SK-N-DZ (cell line): ENCODE results near the gene ECI1.
"Not testable (repeated sequence)": the region's sequence is repeated elsewhere in the genome, so short reads cannot be mapped to it uniquely, and the experiment has no call there.

Experiments used
- DNase-seq: peaks from one replicate; pipeline ENCODE4 v3.0.0-alpha.2; 2015; ENCODE audit warnings: low spot score

Gene ECI1

DNA sequence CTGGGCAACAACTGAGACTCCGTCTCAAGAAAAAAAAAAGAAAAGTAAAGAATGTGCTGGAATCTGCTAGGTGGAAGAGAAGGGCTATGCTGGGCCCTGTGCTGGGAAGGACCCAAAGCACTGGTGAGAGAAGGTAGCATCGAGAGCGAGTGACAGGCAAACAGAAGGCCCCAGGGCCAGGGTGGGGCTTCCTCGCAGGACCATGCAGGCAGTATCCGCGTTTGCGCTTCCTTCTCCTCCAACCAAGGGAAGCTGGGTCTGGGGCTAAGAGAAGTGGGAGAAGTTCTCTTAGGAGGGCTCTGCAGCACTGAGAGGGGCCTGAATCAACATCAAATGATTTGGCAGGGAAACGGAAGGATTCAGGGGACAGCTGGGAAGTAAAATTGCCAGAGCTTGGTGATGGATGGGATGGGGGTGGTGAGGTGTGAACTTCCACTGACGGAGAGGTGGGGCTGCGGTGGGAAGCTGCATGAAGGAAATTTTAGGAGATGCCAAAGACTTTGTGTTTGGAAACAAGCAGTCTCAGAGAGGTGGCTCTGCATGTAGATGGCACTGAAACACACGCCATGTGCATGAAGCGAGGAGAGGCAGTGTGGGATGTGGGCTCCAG is 5.2 kb upstream of the ECI1 start:
- DNase-seq: no peak

DNA sequence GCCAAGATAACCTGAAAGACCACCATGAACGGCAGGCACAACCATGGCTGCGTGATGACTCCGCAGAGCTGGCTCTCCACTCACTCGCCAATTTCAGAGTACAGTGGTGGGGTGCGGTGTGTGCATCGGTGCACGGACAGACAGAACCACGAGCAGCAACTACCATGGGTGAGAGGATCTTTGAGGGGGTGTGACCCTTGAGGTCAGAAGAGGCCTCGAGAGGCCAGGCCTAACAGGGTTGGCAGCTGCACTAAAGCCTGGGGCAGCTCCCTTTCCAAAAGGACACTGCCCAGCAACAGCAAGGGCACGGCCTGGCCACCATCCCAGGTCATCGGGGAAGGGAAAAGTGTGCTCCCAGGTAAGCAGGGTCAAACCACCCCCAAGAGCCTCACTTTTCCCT is 1.9 kb upstream of the ECI1 start:
- DNase-seq: no peak

DNA sequence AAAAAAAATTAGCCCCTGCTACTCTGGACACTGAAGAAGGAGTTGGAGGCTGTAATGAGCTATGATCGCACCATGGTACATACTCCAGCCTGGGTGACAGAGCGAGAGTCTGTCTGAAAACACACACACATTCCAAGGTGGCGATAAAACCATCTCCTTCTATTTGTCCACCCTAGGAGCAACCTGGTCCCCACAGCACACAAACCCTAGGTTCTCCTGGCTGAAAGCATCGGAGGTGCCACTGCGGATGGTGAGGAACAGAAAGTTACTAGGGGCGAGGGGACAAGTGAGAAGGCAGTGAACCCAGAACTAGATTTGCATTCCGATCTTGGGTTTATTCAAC is 1.4 kb upstream of the ECI1 start:
- DNase-seq: no peak

DNA sequence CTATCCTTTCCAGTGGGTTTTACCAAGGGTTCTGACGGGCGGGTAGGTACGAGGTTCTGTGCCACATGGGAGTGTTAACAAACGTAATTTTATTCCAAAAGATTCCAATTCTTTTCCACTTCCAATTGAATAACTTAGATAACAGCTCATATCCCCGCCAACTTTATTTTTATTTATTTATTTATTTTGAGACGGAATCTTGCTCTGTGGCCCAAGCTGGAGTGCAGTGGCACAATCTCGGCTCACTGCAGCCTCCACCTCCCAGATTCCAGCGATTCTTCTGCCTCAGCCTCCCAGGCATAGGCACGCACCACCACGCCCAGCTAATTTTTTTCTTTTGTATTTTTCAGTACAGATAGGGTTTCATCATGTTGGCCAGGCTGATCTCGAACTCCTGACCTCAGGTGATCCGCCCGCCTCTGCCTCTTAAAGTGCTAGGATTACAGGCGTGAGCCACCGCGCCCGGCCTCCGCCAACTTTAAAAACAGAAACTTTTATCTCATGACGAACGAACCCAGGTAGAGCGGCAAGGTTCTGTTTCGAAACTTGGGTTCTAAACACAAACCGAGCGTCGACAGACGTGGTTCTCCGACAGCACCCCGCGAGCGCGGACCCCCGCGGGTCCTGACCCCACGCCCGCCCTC is 613 bp downstream of the ECI1 start:
- DNase-seq: no peak

DNA sequence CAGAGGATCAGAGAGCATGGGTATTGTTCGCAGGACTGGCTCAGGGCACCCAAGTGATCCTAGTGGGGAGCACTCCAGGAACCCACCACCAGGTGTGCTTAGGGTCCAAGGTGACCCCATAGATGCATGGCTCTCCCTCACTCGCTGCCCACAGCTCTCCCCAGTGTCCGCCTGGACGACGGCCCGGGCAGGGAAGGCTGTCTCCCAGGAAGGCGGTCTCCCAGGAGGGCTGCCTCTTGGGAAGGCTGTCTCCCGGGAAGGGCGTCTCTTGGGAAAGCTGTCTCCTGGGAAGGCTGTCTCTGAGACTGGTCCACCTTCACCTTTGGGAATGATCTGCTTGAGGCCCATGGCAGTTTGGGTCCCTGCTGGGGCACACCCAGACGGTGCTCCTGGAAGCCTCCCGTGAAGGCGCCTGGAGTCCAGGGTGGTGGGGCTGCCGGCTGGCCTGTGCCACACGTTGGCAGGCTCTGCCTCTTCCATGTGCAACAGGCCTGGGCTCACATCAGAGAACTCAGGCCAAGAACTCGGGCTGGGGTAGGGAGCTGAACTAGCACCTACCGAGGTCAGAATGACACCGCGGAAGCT is 5.0 kb downstream of the ECI1 start:
- no peak for DNase-seq

DNA sequence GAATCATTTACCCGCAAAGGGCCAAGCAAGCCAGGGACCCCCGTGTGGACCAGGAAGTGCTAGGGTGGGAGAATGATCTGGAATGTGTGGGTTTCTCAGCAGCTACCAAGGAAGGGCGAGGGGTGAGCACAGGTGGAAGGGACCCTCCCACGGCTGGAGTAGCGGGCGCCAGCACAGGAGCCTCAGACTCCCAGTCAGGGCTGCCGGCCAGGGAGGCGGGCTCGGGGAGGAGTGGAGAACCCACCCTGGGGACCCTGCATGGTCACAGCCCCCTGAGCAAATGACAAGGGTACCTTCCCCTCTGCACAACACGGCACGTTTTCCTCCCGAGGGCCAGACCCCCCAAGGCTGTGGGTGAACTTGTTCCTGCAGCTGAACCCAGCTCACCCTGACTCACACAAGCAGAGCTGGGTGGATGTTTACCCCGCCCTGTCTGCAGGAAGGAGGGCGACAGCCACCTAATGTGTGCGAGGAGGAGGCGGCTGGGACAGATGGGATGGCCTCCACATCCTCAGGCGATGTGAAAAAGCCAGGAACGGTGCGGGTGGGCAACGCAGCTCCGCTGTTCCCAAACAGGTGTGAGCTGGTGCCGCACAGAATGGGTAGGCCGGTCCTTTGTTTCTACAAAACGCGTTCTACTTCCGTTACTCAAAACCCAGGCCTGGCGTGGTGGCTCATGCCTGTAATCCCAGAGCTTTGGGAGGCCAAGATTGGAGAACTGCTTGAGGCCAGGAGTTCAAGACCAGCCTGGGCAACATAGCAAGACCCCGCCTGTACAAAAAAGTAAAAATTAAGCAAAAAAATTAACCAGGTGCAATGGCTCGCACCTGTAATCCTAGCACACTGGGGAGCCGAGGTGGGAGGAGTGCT is 6.2 kb downstream of the ECI1 start:
- no peak for DNase-seq

DNA sequence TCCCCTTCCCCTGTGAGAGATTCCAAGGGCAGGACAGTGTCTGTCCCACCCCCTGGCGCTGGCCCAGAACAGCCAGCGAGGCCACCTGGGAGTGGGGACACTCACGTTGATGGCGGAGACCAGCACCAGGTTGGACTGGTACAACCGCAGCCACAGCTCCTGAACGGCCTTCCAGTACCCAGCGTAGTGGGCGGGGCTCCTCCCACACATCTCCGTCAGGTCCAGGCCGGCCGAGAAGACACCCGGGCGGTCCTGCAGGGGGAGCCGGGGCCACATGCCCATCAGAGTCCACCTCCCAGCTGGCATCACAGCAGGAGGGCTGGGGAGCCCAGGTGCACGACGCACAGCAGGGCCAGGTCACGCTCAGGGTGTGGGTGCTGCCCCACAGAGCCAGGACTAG is 7.1 kb downstream of the ECI1 start:
- no peak for DNase-seq

DNA sequence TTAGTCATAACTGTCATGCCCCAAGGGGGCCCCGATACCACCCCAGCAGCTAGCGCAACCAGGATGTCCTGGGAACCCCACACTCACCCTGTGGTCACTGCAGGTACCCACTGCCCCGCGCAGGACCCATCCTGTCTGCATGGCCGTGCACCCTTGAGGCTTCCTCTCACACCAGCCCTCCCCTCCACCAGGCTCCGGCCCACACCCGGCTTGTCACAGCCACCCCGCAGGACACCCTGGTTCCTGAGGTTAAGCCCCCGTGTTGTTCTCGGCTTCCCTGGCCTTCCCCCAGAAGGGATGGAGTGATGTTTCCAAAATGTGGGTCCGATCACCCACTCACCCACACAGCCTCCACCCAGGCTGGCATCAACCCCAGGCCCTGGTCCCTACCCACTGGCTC is 7.6 kb downstream of the ECI1 start:
- no peak for DNase-seq

DNA sequence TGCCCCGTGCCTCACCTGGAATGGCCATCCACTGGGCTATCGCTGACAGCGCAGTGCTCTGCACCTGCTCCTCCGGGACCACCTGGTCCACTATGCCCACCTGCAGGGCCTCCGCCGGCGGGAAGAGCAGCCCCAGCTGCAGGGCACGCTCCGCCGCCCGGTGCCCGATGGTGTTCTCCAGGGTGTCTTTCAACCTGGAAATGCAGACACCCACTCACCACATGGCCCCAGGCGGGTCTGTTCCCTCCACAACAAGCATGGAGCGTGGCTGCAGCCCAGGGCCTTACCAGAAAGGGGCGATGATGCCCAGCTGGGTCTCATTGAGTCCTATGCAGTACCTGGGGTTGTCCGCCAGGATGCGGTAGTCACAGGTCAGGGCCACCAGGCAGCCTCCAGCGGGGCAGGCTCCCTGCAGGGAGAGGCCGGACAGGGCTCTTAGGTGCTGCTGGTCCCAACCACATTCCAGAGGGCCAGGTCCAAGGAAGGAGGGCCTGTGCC is 8.3 kb downstream of the ECI1 start:
- DNase-seq: no peak

DNA sequence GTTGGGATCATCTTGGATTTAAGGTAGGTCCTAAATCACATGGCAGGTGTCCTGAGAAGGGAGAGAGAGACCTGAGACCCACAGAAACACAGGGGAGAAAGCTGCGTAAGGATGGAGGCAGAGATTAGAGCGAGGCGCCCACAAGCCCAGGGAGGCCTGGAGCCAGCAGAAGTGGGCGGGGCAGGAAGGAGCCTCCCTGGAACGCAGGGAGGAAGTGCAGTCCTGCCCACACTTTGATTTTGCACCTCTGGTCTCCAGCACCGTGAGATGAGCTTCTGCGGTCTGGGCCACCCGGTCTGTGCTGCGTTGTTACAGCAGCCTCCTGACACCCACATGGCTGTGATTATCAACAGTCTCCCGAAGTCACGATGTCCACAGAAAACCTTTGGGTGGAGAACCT is 8.8 kb downstream of the ECI1 start:
- no peak for DNase-seq

DNA sequence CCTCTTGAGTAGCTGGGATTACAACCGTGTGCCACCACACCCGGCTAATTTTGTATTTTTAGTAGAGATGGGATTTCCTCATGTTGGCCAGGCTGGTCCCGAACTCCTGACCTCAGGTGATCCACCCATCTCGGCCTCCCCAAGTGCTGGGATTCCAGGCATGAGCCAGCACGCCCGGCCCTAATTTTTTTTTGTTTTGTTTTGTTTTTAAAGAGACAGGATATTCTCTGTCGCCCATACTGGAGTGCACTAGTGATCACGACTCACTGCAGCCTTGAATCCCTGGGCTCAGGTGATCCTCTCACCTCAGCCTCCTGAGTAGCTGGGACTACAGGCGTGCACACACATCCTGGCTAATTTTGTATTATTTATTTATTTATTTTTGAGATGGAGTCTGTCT is 11.1 kb downstream of the ECI1 start:
- DNase-seq: not testable (repeated sequence)

DNA sequence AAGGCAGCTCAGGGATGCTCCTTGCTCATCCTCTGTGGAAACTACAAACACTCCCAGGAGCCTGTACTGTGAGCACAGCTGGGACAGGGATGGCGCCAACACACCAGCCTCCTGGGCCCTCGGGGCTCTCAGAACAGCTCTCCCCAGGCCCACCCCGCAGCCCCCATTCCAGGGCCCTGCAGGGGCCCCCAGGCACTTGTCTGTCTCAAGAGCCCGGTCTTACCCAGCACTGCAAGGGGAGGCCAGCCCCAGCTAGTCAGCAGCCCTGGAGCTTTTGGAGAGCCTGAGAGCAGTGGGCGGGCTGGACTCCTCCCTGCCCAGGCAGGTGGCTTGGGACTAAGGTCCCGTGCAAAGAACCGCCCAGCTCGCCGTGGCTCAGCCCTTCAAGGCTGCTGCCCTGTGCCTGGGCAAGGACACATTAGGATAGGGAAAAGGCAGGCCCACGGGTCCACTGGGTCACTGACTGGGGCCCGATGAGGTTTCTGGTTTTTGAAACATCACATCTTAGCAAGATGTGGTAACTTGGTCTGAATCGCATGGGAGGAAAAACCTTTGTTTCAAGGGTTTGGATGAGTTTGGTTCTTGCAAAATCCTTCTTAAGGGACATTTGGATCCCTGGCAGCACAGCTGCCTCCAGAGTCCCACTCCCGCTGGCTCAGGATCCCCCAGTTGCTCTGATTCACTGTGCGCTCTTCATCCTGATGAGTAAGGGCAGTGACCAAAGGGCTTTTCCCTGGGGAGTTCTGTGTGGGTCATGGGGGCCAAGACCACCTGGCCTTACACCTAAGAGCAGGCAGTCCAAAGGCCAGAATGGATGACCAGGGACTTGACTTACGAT is 12.3 kb downstream of the ECI1 start:
- no peak for DNase-seq

DNA sequence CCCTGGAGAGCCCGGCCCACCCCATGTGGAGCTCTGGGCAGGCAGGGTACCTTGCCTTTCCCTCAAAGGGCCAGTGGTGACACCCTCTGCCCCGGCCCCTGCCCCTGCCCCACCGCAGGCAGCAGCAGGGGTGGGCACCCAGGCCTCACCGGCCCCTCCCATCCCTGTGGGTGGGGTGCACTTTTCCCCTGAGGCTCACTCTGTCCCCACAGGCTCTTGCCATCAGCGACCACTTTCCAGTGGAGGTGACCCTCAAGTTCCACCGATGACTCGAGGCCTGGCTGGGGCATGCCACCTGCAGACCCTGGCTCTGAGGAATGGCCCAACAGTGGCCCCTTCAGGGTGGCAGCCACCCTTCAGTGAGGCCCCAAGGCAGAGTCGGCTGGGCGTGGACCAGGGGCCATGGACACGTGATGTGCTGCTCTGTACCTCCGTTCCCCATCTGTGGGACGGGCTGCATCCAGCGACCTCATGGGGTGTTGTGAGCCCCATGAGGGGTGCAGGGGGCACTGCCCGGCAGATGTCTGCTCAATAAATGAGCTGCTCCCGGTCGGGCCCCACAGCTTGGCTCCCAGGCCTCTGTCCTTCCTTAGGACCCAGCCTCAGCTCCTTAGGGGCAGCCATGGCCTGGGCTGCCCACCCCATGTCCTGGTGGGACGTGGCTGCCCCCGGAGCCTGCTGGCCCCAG is 13.1 kb downstream of the ECI1 start:
- no peak for DNase-seq

DNA sequence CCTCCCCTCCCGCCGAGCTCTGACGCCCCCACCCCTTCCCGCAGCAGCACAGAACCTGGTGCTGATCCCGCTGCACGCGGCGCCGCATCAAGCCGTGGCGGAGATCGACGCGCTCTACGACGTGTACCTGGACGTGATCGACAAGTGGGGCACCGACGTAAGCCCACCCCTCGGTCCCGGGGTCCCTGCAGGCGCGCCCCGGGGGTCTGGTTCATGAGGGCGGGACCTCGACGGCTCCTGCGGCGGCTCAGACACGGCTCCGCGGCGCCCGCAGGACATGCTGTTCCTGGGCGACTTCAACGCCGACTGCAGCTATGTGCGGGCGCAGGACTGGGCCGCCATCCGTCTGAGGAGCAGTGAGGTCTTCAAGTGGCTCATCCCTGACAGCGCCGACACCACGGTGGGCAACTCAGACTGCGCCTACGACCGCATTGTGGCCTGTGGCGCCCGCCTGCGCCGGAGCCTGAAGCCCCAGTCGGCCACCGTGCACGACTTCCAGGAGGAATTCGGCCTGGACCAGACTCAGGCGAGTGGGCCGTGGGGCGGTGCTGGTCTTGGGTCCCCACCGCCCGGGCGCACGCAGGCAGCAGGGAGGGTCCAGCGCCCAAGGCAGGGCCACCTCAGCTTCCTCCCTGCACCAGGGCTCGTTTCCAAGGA is 13.8 kb downstream of the ECI1 start:
- no peak for DNase-seq

DNA sequence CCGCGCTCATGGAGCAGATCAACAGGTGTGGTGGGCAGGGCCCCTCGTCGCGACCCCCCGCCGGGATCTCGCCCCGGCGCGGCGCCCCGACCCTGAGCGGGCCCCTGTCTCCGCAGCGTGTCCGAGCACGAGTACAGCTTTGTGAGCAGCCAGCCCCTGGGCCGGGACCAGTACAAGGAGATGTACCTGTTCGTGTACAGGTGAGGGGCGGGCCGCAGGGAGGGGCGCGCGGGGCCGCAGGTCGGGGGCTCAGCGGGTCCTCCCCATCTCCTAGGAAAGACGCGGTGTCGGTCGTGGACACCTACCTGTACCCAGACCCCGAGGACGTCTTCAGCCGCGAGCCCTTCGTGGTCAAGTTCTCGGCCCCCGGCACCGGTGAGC is 14.3 kb downstream of the ECI1 start:
- no peak for DNase-seq

DNA sequence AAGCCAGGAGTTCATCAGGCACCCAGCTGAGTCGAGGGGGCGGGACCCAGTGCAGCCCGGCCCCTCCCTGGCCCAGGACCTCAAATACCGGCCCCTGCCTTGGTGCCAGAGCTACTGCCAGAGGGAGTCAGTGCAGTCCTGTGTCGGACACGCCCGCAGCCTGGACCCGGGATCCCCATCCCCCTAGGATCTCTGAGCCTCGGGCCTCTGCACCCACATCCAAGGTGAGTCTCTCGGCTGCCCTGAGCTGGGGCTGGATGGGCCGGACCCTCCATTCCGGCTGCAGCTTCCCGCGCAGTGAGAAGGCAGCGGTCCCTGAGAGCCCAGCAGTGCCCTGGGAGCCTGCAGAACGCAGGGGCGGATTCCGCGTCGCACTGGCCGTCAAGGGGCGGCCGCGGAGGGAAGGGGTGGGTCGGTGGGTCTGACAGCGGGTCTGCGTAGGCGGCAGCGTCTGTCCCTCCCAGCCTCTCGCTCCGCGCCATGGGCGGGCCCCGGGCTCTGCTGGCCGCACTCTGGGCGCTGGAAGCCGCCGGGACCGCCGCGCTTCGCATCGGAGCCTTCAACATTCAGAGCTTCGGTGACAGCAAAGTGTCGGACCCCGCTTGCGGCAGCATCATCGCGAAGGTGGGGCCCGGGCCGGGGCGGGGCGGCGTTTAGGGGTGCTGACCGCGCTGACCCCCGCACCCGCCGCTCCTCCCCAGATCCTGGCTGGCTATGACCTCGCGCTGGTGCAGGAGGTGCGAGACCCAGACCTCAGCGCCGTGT is 14.9 kb downstream of the ECI1 start, which contains the start of gene DNASE1L2:
Gene DNASE1L2, plus strand, starts transcription at position 108 of the 765 bp plus-strand sequence. Its CDS starts 373 bp downstream, at position 481.
- DNase-seq: no peak

DNA sequence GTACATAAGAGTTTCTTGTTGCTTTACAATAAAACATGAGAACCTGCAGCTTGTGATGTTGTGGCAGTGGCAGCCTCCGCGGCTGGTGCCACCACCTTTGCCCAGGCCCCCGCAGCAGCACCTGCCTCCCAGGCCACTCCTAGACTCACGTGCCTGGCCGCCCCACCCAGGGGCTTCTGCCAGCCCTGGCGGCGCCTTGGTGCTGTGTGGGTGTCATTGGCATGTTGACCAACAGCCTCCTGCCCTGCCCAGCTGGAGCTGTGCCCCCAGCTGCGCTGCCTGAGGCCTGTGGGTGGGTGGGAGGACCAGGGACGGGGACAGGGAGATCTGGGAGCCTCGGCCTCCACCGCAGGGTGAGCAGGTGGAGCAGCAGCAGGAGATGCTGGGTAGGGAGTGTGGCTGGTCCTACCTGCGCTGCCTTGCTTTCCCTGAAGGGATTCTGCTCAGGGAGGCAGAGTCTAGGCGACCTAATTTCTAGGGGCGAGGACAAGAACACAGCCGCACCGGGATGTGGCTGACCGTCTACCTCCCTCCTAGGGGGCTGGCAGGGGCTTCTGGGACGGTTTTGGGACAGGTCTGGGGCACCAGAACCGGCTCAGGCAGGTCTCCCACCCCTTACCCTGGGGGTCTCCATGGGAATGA is 15.6 kb downstream of the ECI1 start:
- no peak for DNase-seq

DNA sequence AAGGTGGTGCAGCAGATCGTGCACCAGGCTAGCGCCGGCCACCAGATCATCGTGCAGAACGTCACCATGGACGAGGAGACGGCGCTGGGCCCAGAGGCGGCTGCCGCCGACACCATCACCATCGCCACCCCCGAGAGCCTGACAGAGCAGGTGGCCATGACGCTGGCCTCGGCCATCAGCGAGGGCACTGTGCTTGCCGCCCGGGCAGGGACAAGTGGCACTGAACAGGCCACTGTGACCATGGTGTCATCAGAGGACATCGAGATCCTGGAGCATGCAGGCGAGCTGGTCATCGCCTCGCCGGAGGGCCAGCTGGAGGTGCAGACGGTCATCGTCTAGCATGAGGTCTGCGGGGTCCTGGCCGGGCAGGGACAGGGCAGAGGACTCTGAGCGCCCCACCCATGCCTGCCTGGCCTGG is 16.1 kb downstream of the ECI1 start:
- DNase-seq: no peak

DNA sequence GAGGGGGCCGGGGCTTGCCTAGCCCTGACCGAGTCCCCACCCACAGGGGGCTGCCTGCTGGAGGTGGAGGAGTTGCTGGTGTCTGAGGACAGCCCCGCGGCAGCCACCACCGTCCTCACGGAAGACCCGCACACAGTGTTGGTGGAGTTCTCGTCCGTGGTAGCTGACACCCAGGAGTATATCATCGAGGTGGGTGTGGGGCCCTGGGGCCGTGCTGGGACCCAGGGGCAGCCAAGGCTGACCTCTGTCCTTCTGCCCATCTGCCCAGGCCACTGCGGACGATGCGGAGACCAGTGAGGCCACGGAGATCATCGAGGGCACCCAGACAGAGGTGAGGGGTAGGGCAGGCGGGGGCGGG is 16.6 kb downstream of the ECI1 start:
- DNase-seq: no peak
